ENCODE measurements around the gene EIF3L. TPM values are rescaled to one million over a fixed set of nuclear protein-coding genes. Genes with fewer than 3 reads are reported as not detected.

EIF3L gene
- total RNA-seq, 1 experiment from 2014 or later = 218 TPM

GRCh38 chr22:37913233-37913721 lies 64.1 kb downstream of the EIF3L start:
- peaks cover 5% of the 10 kb centered on the region for H3K79me2 ChIP-seq (ENCODE audit: low read length)
- no peak overlapping the region for H3K27ac ChIP-seq (ENCODE audit: low read length)
- ATAC-seq (no peak), DNase-seq (no peak)
- no peaks in the 10 kb centered on the region for H3K27me3 ChIP-seq (ENCODE audit: low read length)
- H4K20me1 ChIP-seq (ENCODE audit: low read length) = no peaks in the 10 kb centered on the region
- intact Hi-C loops (cut with micrococcal nuclease) = no loop called here
- CTCF ChIA-PET = no interaction called here
- POLR2A ChIA-PET (ENCODE audit: unreplicated experiment) = no interaction called here
- no peak overlapping the region for H3K9ac ChIP-seq (ENCODE audit: low read length)
- H3K9me2 ChIP-seq (replicated peaks; ENCODE audit: low read length) = no peaks in the 10 kb centered on the region
- TF ChIP-seq EZH2 (IDR thresholded peaks at IDR 0.05; ENCODE audit: low read length, unreplicated experiment) (no peak), CTCF (conservative IDR thresholded peaks at IDR 0.05; ENCODE audit: low read depth, low read length) (no peak), EZH2phosphoT487 (IDR thresholded peaks at IDR 0.05; ENCODE audit: borderline replicate concordance, low read length) (no peak)
- no peaks in the 10 kb centered on the region for H3K36me3 ChIP-seq (ENCODE audit: low read depth, low read length)
- BruUV-seq (replicated peaks) = no TSS peak
- H3K9me3 ChIP-seq (ENCODE audit: low read length) = no peaks in the 10 kb centered on the region
- H3K4me3 ChIP-seq (ENCODE audit: low read length) = no peak overlapping the region
- H2AFZ ChIP-seq (ENCODE audit: low read length) = no peak overlapping the region
- no peaks in the 10 kb centered on the region for H3K4me1 ChIP-seq (ENCODE audit: insufficient read depth, low read length)
- H3K4me2 ChIP-seq (ENCODE audit: low read length) = no peak overlapping the region
- no peaks in the 10 kb centered on the region for H3F3A ChIP-seq (ENCODE audit: low read length, unreplicated experiment)

GRCh38 chr22:37916311-37916710 lies 67.1 kb downstream of the EIF3L start:
- H3K9me3 ChIP-seq (ENCODE audit: low read length) = no peaks in the 10 kb centered on the region
- no TSS peak for BruUV-seq (replicated peaks)
- no peak for ATAC-seq
- H3K4me1 ChIP-seq (ENCODE audit: insufficient read depth, low read length) = no peaks in the 10 kb centered on the region
- intact Hi-C loops (cut with micrococcal nuclease) = no loop called here
- H3K27ac ChIP-seq (ENCODE audit: low read length) = no peak overlapping the region
- DNase-seq = no peak
- H3K9ac ChIP-seq (ENCODE audit: low read length) = no peak overlapping the region
- no peak overlapping the region for H2AFZ ChIP-seq (ENCODE audit: low read length)
- no peak overlapping the region for H3K4me2 ChIP-seq (ENCODE audit: low read length)
- no peaks in the 10 kb centered on the region for H3K79me2 ChIP-seq (ENCODE audit: low read length)
- no peaks in the 10 kb centered on the region for H3K9me2 ChIP-seq (replicated peaks; ENCODE audit: low read length)
- no peak overlapping the region for H3K4me3 ChIP-seq (ENCODE audit: low read length)
- ChIA-PET POLR2A (ENCODE audit: unreplicated experiment) (no interaction called here), CTCF (no interaction called here)
- H4K20me1 ChIP-seq (ENCODE audit: low read length) = no peaks in the 10 kb centered on the region
- H3K36me3 ChIP-seq (ENCODE audit: low read depth, low read length) = no peaks in the 10 kb centered on the region
- TF ChIP-seq EZH2 (IDR thresholded peaks at IDR 0.05; ENCODE audit: low read length, unreplicated experiment) (no peak), CTCF (conservative IDR thresholded peaks at IDR 0.05; ENCODE audit: low read depth, low read length) (no peak), EZH2phosphoT487 (IDR thresholded peaks at IDR 0.05; ENCODE audit: borderline replicate concordance, low read length) (no peak)
- H3K27me3 ChIP-seq (ENCODE audit: low read length) = no peaks in the 10 kb centered on the region
- H3F3A ChIP-seq (ENCODE audit: low read length, unreplicated experiment) = no peaks in the 10 kb centered on the region

GRCh38 chr22:37917874-37918548 lies 68.8 kb downstream of the EIF3L start:
- H3K9me3 ChIP-seq (ENCODE audit: low read length) = no peaks in the 10 kb centered on the region
- POLR2A ChIA-PET (ENCODE audit: unreplicated experiment) = no interaction called here
- no peaks in the 10 kb centered on the region for H3K9me2 ChIP-seq (replicated peaks; ENCODE audit: low read length)
- no peaks in the 10 kb centered on the region for H3K27me3 ChIP-seq (ENCODE audit: low read length)
- no TSS peak for BruUV-seq (replicated peaks)
- no peak overlapping the region for H2AFZ ChIP-seq (ENCODE audit: low read length)
- H3K79me2 ChIP-seq (ENCODE audit: low read length) = no peaks in the 10 kb centered on the region
- H3F3A ChIP-seq (ENCODE audit: low read length, unreplicated experiment) = no peaks in the 10 kb centered on the region
- no peak overlapping the region for H3K9ac ChIP-seq (ENCODE audit: low read length)
- H3K4me3 ChIP-seq (ENCODE audit: low read length) = no peak overlapping the region
- no peaks in the 10 kb centered on the region for H3K4me1 ChIP-seq (ENCODE audit: insufficient read depth, low read length)
- H3K27ac ChIP-seq (ENCODE audit: low read length) = no peak overlapping the region
- H3K4me2 ChIP-seq (ENCODE audit: low read length) = no peak overlapping the region
- no peaks in the 10 kb centered on the region for H4K20me1 ChIP-seq (ENCODE audit: low read length)
- H3K36me3 ChIP-seq (ENCODE audit: low read depth, low read length) = no peaks in the 10 kb centered on the region
- CTCF ChIA-PET = interaction anchor here (0.7 kb wide), 1 partner anchor 13 kb away, joined by 3 read pairs; no protein-coding TSS in a partner anchor
- no peak for ATAC-seq
- TF ChIP-seq EZH2phosphoT487 (IDR thresholded peaks at IDR 0.05; ENCODE audit: borderline replicate concordance, low read length) (no peak), EZH2 (IDR thresholded peaks at IDR 0.05; ENCODE audit: low read length, unreplicated experiment) (no peak), CTCF (conservative IDR thresholded peaks at IDR 0.05; ENCODE audit: low read depth, low read length) (no peak)
- intact Hi-C loops (cut with micrococcal nuclease) = no loop called here
- no peak for DNase-seq

Measured in PC-3 (cell line).